Mammary epithelial cell (primary cell): Measurements from ENCODE around the gene C2CD2L.

Source experiments
- EZH2 ChIP-seq: IDR thresholded peaks from 2 replicates; pipeline ENCODE4 v1.6.1; 2012; ENCODE audit warnings: low read length, inconsistent platforms, borderline replicate concordance
- TF ChIP-seq, protein P1 (sequence below), 2 donors: IDR thresholded peaks in 1 of 2; conservative IDR thresholded peaks in 1 of 2; 2 replicates each; pipeline ENCODE4 v1.5.1; 2011 to 2012; ENCODE audit warnings: inconsistent platforms in 2 of 2, low read length in 2 of 2, mild to moderate bottlenecking in 2 of 2, control low read depth in 1 of 2, low read depth in 1 of 2; ENCODE audit not compliant: insufficient read depth in 1 of 2; ENCODE audit errors: extremely low read depth in 1 of 2

DNA sequence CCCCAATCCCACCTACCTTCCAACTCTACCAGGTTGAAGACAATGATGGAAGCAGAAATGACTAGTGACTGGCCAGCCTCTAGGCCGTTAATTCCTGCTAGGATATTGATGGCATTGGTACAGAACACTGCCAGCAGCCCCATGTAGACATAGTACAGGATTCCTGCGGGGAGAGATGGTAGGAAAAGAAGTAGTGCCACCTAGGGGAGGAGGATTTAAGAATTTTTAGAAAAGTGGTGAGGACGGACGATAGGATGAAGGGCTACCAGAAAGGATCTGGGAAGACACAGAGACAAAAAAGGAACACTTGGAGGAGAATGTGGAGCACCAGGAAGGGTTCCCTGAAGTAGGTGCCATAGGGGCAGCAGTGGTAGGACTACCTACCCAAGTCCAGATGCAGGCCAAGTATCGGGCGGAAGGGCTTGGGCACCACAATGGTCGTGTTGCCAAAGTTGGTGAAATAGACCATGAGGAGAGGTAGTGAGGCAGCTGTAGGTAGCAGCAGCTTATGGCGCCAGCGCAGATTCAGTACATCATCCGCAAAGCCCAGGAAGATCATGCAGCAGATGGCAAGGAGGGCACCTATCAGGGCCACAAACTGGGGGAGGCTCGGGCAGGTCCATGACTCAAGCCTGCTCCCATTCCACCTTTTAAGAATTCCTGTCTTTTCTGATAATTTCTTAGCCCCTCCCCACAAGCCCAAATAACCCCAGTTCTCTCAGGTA lies 6.7 kb upstream of the C2CD2L start:
- TF ChIP-seq, protein P1, sequence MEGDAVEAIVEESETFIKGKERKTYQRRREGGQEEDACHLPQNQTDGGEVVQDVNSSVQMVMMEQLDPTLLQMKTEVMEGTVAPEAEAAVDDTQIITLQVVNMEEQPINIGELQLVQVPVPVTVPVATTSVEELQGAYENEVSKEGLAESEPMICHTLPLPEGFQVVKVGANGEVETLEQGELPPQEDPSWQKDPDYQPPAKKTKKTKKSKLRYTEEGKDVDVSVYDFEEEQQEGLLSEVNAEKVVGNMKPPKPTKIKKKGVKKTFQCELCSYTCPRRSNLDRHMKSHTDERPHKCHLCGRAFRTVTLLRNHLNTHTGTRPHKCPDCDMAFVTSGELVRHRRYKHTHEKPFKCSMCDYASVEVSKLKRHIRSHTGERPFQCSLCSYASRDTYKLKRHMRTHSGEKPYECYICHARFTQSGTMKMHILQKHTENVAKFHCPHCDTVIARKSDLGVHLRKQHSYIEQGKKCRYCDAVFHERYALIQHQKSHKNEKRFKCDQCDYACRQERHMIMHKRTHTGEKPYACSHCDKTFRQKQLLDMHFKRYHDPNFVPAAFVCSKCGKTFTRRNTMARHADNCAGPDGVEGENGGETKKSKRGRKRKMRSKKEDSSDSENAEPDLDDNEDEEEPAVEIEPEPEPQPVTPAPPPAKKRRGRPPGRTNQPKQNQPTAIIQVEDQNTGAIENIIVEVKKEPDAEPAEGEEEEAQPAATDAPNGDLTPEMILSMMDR (conservative IDR thresholded peaks at IDR 0.05 in 1 of 2, IDR thresholded peaks at IDR 0.05 in 1 of 2; ENCODE audit: extremely low read depth in 1 of 2, insufficient read depth in 1 of 2, low read depth in 1 of 2, low read length in 2 of 2) = peak; percentile 46 to 61
- TF ChIP-seq EZH2 = no peak
